Right lobe of liver (tissue), 6 donors: ENCODE data around the gene BOLA3. TPM values are rescaled to one million over a fixed set of nuclear protein-coding genes. Genes with fewer than 3 reads are reported as not detected.

Experiments used
- ATAC-seq, 4 donors: fragments of 200-7000 bp; cut with Tn5 transposase; one replicate each; pipeline ENCODE4 v1.9.1; 2020; ENCODE audit warnings: mild to moderate bottlenecking in 4 of 4, moderate library complexity in 4 of 4
- DNase-seq, 3 donors: peaks; one replicate each; pipeline ENCODE4 v3.0.0-alpha.2; 2020
- H3K27ac ChIP-seq, 3 donors: fragments of 200-600 bp; one replicate each; pipeline ENCODE4 v1.8.0; 2022
- H3K27me3 ChIP-seq, 2 donors: fragments of 200-600 bp; one replicate each; pipeline ENCODE4 v1.8.0; 2022
- H3K36me3 ChIP-seq, 4 donors: fragments of 200-600 bp; sonication (generic) in 1 of 4; one replicate each; pipeline versions ENCODE4 v1.5.1 to v1.8.0; 2017 to 2022; ENCODE audit warnings: control low read depth in 1 of 4
- H3K4me1 ChIP-seq, 4 donors: fragments of 200-600 bp; sonication (generic) in 1 of 4; one replicate each; pipeline versions ENCODE4 v1.5.1 to v1.8.0; 2017 to 2022; ENCODE audit warnings: control low read depth in 1 of 4
- H3K4me3 ChIP-seq, 3 donors: fragments of 200-600 bp; one replicate each; pipeline ENCODE4 v1.8.0; 2022
- H3K9me3 ChIP-seq, 4 donors: fragments of 200-600 bp; sonication (generic) in 1 of 4; one replicate each; pipeline versions ENCODE4 v1.5.1 to v1.8.0; 2017 to 2022; ENCODE audit warnings: control low read depth in 1 of 4
- POLR2A ChIP-seq: fragments of 450-650 bp; IDR thresholded peaks from one replicate; pipeline ENCODE4 v1.6.1; 2017; ENCODE audit warnings: antibody characterized with exemption, mild to moderate bottlenecking
- whole genome bisulfite sequencing: methylation state at CpG from one replicate; pipeline ENCODE4 v1.1.6; 2018; ENCODE audit warnings: low coverage, low lambda C conversion rate; ENCODE audit not compliant: insufficient coverage; ENCODE audit errors: missing lambda C conversion rate; 5-methylcytosine and 5-hydroxymethylcytosine counted together
- intact Hi-C, 2 donors: fragments of 100-400 bp; cut with DNase I; formaldehyde crosslinking; loops; one replicate each; pipeline versions ENCODE4 v1.11.2 to v1.14.1; 2022
- total RNA-seq, 6 experiments: library from RNA; depleted of rRNA in 2 of 6; stranded (reverse); fragments of >200 nt in 2 of 6; fragmentation: NEBNext Ultra II Directional in 3 of 6; extraction: Animal tissue kit (Norgen Biotek cat#: 25700) in 3 of 6; gene quantifications; one replicate each; pipeline versions ENCODE4 v1.1.0 to v1.2.4, GENCODE V29; 2016 to 2023
- TF ChIP-seq, protein P1 (sequence below), 4 donors: fragments of 200-600 bp in 3 of 4; fragments of 450-650 bp in 1 of 4; IDR thresholded peaks; one replicate each; pipeline versions ENCODE4 v1.5.1 to v1.8.0; 2016 to 2022; ENCODE audit warnings: antibody characterized with exemption in 4 of 4, mild to moderate bottlenecking in 2 of 4
- donor health status: DM: no; HTN: yes; CAD: no.
- donor health status: DM: no; HTN: no; CAD: no.
- donor health status: DM: no; HTN: no; CAD: no.
- donor health status: DM: no; HTN: yes; CAD: no.
- donor health status: DM: no; HTN: yes; CAD: no.

Gene BOLA3
- total RNA-seq, 6 experiments from 2014 or later, result 14.6 to 58.6 (median 16.0) TPM

DNA sequence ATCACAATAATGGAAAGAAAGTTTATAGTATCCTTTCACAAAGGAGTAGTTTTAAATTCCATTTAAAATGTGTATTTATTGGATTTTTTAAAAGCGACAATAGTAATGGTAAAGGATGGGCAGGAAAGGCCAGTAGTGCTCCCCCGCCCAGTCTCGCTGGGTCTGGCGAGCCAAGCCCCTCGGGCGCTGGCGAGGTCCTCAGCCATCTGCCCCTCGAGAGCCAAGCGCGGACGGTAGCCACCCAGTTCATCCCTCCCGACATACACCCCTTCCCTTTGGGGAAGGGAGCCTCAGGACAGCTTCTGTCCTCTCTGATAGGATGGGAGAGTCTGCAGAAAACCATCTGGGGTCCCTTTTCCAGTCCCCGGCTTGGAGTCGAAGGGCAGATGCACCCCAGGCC lies 45.2 kb downstream of the BOLA3 start:
- H3K4me3 ChIP-seq, result no peak overlapping the region
- no peak overlapping the region for H3K27ac ChIP-seq
- no peaks in the 10 kb centered on the region for H3K27me3 ChIP-seq
- no peak for TF ChIP-seq POLR2A
- TF ChIP-seq, protein P1, sequence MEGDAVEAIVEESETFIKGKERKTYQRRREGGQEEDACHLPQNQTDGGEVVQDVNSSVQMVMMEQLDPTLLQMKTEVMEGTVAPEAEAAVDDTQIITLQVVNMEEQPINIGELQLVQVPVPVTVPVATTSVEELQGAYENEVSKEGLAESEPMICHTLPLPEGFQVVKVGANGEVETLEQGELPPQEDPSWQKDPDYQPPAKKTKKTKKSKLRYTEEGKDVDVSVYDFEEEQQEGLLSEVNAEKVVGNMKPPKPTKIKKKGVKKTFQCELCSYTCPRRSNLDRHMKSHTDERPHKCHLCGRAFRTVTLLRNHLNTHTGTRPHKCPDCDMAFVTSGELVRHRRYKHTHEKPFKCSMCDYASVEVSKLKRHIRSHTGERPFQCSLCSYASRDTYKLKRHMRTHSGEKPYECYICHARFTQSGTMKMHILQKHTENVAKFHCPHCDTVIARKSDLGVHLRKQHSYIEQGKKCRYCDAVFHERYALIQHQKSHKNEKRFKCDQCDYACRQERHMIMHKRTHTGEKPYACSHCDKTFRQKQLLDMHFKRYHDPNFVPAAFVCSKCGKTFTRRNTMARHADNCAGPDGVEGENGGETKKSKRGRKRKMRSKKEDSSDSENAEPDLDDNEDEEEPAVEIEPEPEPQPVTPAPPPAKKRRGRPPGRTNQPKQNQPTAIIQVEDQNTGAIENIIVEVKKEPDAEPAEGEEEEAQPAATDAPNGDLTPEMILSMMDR (IDR thresholded peaks at IDR 0.05), result no peak
- peaks cover 0 to 23% (median 11%) of the 10 kb centered on the region in 4 donors for H3K36me3 ChIP-seq
- intact Hi-C loops, result no loop called here
- no peaks in the 10 kb centered on the region for H3K9me3 ChIP-seq
- 97% methylated on average over 12 of the region's 14 CpGs for WGBS
- DNase-seq (no peak), ATAC-seq (no peak)
- H3K4me1 ChIP-seq, result no peaks in the 10 kb centered on the region

DNA sequence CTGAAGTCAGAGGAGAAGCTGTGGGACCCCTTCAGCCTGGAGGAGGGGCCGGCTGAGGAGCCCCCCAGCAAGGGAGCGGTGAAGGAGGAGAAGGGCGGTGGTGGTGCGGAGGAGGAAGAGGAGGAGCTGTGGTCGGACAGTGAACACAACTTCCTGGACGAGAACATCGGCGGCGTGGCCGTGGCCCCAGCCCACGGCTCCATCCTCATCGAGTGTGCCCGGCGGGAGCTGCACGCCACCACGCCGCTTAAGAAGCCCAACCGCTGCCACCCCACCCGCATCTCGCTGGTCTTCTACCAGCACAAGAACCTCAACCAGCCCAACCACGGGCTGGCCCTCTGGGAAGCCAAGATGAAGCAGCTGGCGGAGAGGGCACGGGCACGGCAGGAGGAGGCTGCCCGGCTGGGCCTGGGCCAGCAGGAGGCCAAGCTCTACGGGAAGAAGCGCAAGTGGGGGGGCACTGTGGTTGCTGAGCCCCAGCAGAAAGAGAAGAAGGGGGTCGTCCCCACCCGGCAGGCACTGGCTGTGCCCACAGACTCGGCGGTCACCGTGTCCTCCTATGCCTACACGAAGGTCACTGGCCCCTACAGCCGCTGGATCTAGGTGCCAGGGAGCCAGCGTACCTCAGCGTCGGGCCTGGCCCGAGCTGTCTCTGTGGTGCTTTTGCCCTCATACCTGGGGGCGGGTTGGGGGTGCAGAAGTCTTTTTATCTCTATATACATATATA lies 46.0 kb downstream of the BOLA3 start:
- intact Hi-C loops, result no loop called here
- no peak for TF ChIP-seq POLR2A
- TF ChIP-seq, protein P1 (IDR thresholded peaks at IDR 0.05), result no peak
- no peak for DNase-seq
- Histone ChIP-seq H3K36me3 (peaks cover 0 to 23% (median 11%) of the 10 kb centered on the region in 4 donors), H3K27ac (no peak overlapping the region), H3K4me3 (no peak overlapping the region), H3K4me1 (no peaks in the 10 kb centered on the region), H3K27me3 (no peaks in the 10 kb centered on the region), H3K9me3 (no peaks in the 10 kb centered on the region)
- no peak for ATAC-seq
- 99% methylated on average over 20 of the region's 39 CpGs for WGBS

DNA sequence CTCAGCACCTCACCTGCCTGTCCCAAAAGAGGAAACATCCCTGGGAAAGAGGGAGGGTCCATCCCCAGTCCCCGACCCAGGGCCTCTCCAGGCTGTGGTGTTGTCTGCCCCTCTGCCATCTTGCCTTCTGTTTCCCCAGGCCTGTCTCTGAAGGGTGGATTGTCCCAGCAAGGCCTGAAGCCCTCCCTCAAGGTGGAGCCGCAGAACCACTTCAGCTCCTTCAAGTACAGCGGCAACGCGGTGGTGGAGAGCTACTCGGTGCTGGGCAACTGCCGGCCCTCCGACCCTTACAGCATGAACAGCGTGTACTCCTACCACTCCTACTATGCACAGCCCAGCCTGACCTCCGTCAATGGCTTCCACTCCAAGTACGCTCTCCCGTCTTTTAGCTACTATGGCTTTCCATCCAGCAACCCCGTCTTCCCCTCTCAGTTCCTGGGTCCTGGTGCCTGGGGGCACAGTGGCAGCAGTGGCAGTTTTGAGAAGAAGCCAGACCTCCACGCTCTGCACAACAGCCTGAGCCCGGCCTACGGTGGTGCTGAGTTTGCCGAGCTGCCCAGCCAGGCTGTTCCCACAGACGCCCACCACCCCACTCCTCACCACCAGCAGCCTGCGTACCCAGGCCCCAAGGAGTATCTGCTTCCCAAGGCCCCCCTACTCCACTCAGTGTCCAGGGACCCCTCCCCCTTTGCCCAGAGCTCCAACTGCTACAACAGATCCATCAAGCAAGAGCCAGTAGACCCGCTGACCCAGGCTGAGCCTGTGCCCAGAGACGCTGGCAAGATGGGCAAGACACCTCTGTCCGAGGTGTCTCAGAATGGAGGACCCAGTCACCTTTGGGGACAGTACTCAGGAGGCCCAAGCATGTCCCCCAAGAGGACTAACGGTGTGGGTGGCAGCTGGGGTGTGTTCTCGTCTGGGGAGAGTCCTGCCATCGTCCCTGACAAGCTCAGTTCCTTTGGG lies 47.2 kb downstream of the BOLA3 start:
- Histone ChIP-seq H3K9me3 (no peaks in the 10 kb centered on the region), H3K4me3 (no peak overlapping the region), H3K36me3 (peaks cover 0 to 23% (median 12%) of the 10 kb centered on the region in 4 donors), H3K27ac (no peak overlapping the region), H3K27me3 (no peaks in the 10 kb centered on the region), H3K4me1 (no peaks in the 10 kb centered on the region)
- ATAC-seq (peak in 1 of 4 donors; percentile 7), DNase-seq (no peak)
- TF ChIP-seq POLR2A, result no peak
- intact Hi-C loops, result no loop called here
- WGBS, result 92% methylated on average over 2 of the region's 25 CpGs

DNA sequence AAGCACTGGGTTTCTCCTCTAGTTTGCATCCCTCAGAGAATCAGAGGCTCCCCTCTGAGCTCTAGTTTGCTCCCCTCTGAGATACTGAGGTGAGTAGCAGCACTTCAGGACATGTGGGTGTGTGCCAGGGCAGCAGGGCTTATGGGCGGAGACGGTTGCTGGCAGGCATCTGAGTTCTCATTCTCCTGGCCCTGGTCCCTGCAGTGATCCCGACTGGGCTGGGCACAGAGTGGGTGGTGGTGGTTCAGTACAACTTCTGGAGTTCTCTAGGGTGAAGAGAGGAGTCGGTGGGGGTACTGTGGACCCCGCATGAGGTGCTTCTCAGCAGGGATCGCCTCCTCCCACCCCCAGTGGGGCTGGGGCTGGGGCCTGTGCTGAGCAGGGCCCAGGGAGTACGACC lies 47.9 kb downstream of the BOLA3 start:
- peaks cover 0 to 25% (median 12%) of the 10 kb centered on the region in 4 donors for H3K36me3 ChIP-seq
- TF ChIP-seq, protein P1 (IDR thresholded peaks at IDR 0.05), result no peak
- TF ChIP-seq POLR2A, result no peak
- ATAC-seq (peak; percentile 35 to 87 (median 50)), DNase-seq (no peak)
- no peak overlapping the region for H3K27ac ChIP-seq
- H3K4me3 ChIP-seq, result no peak overlapping the region
- intact Hi-C loops, result no loop called here
- H3K9me3 ChIP-seq, result no peaks in the 10 kb centered on the region
- H3K4me1 ChIP-seq, result no peaks in the 10 kb centered on the region
- WGBS, result no CpG with 5 or more reads among the region's 7 CpGs
- no peaks in the 10 kb centered on the region for H3K27me3 ChIP-seq

DNA sequence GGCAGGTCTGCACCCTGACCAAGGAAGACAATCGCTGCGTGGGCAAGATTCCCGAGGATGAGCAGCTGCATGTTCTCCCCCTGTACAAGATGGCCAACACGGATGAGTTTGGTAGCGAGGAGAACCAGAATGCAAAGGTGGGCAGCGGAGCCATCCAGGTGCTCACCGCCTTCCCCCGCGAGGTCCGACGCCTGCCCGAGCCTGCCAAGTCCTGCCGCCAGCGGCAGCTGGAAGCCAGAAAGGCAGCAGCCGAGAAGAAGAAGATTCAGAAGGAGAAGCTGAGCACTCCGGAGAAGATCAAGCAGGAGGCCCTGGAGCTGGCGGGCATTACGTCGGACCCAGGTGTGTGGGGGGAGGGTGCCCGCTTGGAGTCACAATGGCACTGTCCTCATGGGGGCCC lies 48.4 kb downstream of the BOLA3 start:
- ATAC-seq (no peak), DNase-seq (no peak)
- H3K9me3 ChIP-seq, result no peaks in the 10 kb centered on the region
- H3K27ac ChIP-seq, result no peak overlapping the region
- 90% methylated on average over 5 of the region's 20 CpGs for WGBS
- peaks cover 0 to 28% (median 12%) of the 10 kb centered on the region in 4 donors for H3K36me3 ChIP-seq
- no peaks in the 10 kb centered on the region for H3K4me1 ChIP-seq
- TF ChIP-seq, protein P1 (IDR thresholded peaks at IDR 0.05), result no peak
- TF ChIP-seq POLR2A, result no peak
- intact Hi-C loops, result no loop called here
- no peak overlapping the region for H3K4me3 ChIP-seq
- H3K27me3 ChIP-seq, result no peaks in the 10 kb centered on the region
